ENCODE data around the gene NT5DC1.

Gene NT5DC1

DNA sequence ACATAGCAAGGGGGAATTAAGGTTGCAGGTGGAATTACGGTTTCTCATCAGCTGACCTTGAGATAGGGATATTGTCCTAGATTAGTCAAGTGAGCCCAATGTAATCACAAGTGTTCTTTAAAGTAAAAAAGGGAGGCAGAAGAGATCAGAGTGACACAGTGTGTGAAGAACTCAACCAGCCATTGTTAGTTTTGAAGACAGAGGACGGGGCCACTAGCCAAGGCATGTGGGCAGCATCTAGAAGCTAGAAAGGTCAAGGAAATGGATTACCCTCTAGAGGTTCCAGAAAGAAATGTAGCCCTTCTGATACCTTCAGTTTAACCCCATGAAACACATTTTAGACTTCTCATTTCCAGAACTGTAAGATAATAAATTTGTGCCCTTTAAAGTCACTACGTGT is 197.6 kb downstream of the NT5DC1 start:
- no peak for DNase-seq (ENCODE audit: low spot score)
- TF ChIP-seq, protein P1, sequence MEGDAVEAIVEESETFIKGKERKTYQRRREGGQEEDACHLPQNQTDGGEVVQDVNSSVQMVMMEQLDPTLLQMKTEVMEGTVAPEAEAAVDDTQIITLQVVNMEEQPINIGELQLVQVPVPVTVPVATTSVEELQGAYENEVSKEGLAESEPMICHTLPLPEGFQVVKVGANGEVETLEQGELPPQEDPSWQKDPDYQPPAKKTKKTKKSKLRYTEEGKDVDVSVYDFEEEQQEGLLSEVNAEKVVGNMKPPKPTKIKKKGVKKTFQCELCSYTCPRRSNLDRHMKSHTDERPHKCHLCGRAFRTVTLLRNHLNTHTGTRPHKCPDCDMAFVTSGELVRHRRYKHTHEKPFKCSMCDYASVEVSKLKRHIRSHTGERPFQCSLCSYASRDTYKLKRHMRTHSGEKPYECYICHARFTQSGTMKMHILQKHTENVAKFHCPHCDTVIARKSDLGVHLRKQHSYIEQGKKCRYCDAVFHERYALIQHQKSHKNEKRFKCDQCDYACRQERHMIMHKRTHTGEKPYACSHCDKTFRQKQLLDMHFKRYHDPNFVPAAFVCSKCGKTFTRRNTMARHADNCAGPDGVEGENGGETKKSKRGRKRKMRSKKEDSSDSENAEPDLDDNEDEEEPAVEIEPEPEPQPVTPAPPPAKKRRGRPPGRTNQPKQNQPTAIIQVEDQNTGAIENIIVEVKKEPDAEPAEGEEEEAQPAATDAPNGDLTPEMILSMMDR (IDR thresholded peaks at IDR 0.05; ENCODE audit: borderline replicate concordance, control extremely low read depth, extremely low read depth, insufficient read depth, missing control alignments): no peak
- in situ Hi-C loops (cut with MboI; ENCODE audit: low sequenced_read_pairs, unreplicated experiment): loop anchor here (25.0 kb wide), 1 partner anchor 139 kb away; no protein-coding TSS in a partner anchor

DNA sequence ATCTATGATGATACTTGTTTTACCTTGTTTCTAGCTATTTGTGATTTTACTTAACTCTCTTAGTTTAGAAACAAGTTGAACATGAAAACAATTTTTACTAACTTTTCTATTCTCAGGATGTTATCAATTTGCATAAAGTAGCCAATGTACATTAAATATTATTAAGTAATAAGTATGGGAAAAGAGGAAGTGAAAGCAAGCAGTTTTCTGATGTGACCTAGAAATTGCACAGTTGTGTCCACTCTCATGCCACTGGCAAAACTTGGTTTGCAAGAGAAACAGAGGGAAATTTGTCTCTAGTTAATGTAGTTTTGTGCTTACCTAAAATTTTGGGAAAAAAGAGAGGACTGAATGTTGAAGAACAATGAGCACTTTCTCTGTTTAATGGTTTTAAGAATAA is 198.3 kb downstream of the NT5DC1 start:
- DNase-seq (ENCODE audit: low spot score): no peak
- in situ Hi-C loops (cut with MboI; ENCODE audit: low sequenced_read_pairs, unreplicated experiment): loop anchor here (25.0 kb wide), 1 partner anchor 138 kb away; no protein-coding TSS in a partner anchor
- TF ChIP-seq, protein P1 (IDR thresholded peaks at IDR 0.05; ENCODE audit: borderline replicate concordance, control extremely low read depth, extremely low read depth, insufficient read depth, missing control alignments): no peak
